Eye (tissue), 1 donor: Measurements from ENCODE around the gene ZEB2.

ENCODE experiments used
- DNase-seq: peaks from one replicate; pipeline ENCODE4 v3.0.0-alpha.2; 2015

Gene ZEB2

DNA sequence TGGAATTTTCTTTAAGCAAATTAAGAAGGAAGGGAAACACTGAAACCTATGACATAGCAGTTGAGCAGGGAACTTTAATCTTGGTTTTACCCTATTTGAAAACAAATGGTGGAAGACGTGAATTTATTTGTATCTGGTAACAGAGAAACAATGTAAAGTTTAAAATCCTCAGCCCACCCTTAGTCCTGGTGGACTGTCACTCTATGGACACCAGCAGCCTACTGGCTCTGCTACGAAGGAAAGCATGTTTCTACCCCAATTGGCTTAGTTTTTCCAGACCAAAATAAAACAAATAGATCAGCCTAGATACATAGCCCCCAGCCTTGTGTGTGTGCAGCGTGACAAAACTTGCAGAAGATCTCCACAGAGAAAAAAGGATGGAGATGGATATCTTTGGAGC is 7.4 kb downstream of the ZEB2 start:
- DNase-seq: peak; percentile 41

DNA sequence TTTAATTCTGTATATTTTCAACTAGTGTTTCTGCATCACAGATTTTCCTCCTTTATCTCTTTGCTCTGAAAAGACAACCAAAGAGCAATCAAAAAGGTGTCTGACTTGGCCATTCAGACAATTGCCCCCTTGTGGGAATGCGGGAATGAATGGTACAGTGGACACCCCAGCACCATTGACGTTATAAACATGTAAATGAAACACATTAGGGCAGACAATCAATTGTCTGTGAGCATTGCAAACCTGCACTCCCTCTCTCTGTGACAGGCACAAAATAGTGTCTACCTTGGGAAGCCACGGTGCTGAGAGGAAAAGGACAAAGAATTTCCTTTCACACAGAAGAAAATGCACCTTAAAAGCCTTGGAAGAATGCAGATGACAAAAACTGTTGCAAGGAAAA is 8.0 kb downstream of the ZEB2 start:
- no peak for DNase-seq

DNA sequence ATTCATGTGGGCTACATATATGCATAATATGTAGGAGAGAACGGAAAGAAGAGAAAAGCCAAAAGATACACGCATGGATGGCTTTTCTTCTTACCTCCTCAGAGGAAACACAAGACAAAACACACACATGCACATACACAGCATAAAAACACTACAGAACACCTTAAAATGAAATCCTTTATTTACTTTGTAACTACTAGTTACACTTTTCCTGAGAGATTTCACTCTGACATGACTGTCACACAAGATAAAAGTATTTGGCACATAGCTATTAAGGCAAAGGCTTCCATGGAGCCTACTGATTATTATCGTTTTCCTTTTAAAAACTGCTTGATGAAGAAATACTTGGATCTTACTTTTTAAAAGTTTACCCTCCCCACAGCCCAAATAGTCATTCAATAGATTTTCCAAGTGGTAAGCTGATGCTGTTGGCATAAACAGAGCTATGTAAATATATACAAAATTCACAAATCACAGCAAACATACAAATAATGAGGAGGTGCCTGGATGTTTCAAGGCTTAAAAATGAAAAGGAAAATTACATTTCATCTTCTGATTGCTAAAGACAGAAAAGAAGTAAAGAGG is 8.6 kb downstream of the ZEB2 start:
- no peak for DNase-seq

DNA sequence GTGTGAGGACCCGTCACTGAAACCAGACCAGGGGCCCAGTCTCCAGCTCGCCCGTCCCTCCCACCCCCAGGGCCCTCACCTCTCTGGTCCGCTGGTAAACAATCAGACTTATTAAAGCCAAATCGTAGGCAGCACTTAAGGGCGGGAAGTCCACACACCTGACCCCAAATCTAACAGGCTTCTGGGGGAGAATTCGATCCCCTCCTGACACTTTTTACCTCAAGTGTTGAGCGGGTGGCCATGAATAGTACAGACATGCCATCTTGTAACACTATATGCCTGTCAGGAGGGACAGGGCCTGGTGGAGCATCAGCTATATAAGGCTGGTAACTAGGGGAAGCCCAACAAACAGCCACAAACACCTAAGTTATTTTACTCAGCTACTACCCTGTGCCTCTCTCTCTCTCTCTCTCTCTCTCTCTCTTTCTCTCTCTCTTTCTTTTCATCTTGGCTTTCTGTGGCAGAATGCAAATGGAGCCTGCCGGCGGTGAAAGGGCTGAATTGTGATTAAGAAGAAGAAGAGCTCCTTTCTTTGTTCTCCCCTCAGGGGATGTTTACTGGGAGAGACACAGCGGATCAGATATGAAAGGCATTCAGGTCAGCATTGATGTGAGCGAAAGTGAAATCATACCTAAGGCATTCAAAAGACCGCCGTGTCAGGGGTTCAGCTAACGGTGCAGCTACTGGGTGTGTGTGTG is 9.5 kb downstream of the ZEB2 start:
- DNase-seq: peak; percentile 89

DNA sequence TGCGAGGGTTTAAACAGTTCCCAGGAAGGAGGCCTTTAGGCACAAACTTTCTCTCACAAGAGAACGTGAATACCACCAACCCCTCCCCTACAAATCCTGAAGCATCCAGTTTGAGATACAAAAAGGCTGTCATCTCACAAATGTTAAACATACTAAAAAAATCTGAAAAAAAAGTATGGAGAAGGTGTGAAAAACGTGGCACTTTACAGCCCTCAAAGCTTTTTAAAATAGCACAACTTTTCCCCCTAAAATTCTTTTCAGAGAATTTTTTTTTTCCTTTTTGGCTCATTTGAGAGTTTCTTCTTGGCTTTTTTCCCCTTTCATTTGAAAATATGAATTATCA is 10.1 kb downstream of the ZEB2 start:
- no peak for DNase-seq

DNA sequence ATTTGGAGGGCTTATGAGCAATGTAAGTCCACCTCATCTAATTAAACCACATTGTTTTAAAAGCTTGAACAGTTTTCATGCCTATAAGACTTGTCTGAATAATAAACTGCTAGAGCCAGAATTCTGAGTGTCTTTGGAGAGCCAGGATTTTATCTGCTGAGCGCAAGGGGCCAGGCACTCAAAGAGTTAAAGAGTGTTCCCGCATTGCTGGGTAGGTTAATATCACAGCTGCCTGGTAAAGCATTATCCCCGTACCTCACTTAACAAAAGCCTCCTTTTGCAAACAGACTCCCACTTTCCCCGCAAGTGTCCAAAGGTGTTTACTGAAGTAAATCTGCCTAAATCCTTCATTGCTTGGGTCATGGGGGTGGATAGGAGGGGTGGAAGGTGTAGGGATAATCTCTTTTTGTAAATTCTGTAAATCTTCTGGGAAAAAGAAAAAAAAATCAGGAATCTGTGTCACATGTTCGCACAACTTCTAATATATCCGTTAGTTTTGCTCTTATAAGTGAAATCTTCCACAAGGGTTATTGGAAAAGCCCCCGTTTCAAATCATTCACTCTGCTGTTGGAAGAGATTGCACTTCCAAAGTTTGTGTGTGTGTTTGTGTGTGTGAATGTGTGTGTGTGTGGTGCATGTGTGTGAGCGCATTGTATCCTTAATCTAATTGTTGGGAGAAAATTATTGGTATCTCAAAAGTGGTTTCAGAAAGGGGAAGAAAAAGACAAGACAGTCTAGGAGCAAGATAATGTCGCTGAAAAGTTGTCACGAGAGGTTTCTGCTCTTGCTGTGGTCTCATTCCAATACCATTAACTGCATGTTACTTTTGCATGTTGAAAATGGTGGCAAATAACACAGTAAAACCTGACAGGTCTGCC is 10.7 kb downstream of the ZEB2 start:
- DNase-seq: peak; percentile 71

DNA sequence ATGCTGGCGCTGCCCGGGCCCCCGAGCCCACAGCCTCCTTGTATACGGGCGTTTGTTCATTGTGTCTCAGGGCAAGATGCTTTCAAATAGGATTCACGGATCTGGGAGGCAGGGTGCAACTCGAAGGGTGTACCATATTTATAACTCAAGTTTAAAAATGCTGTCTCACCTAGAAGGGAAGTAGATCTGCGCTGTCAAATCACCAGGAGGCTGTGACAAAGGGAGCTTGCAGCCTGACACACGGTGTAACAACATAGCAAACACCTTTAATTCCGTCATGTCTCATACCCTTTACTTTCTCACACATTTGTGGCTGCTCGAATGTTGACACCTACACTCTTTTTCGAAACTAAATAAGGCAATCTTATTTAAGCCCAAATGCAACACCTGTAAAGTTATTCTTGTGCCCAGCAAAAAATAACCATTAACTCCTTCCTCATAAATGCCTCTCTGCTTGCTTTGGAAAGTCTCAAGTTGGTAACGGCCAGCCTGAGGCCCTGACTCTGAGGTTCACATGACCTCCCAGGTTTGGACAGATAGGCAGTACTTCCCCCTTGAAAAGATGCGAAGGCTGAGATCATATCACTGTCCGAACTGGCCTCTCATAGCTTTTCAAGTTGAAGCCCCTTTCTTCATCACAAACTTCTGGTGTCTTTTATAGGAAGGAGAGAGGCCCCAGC is 11.6 kb downstream of the ZEB2 start:
- peak; percentile 40 for DNase-seq

DNA sequence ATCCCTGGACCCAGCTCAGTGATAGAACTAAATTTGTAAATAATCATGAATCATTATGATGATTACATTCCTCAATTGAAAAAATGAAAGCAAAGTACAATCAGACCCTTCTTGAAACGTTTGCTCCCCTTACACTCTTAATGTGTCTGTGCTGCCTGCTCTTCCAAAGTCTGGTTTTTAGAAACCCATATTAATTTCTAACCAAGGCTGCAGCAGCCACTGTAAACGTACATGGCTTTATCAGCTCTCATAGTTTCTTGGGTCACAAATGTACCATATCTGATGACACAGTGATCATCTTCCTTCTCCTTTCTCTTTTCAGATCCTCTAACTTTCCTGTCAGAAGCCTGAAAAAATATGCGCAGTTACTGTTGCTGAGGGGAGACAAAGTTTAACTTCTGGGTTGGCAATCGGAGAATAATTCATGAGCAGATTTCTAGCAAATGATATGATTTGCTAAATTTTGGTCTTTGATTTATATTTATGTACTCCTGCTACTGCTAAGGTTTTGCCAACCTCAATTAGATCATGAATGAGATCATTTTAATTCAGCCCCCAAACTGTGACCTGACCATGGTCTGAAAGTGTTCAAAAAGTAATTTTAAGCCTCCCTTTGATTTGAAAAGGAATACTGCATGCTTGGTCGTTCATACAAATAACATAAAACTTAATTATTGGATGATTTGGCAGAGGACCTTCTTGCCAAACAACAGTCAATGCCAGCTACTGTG is 12.3 kb downstream of the ZEB2 start:
- peak; percentile 43 for DNase-seq

DNA sequence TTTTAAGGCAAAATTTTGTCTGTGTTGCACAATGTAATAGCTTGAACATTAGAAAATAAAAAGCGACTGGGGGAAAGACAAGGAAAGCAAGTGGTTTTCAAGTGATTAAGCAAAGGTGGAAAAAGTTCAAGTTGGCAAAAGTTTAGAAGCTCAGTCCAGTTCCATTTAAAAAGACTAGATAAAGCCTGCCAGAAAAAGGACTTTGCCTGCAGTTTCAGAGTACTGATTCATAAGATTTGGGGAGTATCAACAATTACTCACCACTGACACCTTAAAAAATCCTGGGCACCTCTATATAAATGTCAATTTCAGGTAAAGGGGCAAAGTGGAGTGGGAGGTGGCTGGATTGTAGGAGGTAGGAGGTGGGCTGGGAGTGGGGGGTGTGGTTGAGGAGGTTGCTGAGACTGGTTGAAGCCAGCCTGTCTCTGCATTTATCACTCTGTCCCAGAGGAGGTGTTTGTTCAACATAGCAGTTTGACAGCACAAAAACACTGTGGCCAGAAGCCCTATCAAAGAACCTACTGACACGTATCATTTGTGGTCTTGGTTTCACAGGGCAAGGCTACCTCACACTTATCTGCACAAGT is 14.6 kb downstream of the ZEB2 start:
- DNase-seq: peak; percentile 63

DNA sequence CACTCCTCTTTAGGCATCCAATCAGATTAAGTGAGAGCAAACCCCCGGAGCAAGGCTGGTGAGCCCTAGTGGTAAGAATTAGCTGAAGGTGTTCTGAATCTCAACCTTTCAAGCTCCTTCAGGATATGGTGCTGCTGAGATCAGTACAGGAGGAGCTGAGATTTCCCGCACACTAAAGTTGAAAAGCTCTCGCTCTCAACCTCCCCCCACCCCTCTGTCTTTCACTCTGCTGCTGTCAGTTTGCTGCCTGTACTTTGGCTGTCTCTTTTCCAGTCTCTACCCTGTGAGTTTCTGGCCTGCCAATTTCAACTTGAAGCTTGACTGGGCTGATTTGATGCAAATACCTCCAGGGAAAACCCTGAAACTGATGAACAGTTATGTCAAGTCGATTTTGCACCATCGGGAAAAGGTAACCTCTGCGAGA is 15.7 kb downstream of the ZEB2 start:
- DNase-seq: peak; percentile 89

DNA sequence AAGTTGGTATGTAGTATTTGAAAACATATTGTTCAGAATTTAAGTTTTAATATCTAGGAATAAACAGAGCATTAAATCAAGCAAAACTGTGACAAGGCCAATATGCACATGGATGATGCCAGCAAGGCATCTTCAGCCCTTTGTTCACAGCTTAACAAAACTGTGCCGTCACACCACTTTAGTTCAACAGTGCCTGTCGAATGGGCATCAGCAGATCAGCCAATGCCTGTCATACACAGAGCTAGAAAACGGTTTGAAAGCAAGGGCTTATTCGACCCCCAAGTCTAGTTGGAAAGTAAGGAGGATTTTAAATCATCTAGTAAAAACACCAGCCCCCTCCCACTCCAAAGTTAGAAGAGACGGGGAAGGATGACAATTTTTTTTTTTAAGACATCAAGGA is 16.7 kb downstream of the ZEB2 start:
- DNase-seq: peak; percentile 66

DNA sequence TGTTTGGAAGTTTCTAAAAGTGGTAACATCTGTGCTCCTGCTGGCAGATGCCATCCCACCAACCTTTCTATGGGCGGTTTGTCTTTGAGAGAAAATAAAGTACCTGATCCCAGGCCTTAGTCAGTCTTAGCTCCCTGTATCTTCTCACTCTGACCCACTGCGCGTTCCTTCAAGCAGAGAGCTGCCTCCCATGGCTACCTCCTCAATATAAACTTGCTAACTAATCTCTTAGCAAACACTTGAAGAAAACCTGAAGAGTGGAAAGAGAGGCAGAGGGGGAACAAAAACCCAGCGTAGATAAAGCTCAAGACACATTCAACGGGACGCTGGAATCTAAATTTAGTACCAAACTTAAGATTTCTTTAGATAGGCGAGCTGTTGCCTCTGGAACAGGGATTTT is 17.6 kb downstream of the ZEB2 start:
- DNase-seq: no peak

DNA sequence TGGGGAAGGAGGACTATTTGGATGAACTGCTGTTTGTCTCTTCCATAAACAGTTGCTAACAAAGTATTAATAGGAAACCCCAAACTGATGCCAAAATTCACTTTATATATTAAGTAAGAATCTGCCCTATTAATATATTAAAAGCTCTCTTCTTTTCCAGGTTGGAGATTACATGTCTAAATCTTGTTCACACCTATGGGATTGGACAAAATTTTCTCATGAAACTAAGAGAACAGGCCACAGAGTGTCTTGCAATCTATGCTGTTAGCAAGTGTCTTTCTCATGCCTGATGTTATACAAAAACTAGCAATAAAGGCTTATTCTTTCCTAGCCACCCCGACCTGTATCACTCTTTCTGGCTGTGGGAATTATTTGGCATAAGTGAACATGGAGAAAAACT is 18.3 kb downstream of the ZEB2 start:
- DNase-seq: no peak

DNA sequence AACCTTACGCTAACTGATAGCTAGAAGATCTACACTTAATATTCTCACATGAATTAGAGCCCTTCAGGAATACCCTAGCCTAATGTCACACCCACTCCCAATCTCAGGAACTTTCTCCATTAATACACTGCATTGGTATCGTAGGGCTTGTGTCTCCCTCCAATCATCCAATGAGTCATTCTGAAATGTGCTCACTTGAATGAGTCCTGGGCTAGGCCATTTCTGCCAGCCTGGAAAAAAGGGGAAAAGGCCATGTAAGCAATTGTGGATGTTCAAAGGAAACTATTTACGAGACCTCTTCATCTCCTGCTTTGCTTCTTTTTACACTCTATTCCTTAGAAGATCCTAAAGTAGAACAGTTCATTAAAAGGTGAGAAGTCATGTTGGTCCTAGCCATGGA is 18.8 kb downstream of the ZEB2 start:
- DNase-seq: peak; percentile 21

DNA sequence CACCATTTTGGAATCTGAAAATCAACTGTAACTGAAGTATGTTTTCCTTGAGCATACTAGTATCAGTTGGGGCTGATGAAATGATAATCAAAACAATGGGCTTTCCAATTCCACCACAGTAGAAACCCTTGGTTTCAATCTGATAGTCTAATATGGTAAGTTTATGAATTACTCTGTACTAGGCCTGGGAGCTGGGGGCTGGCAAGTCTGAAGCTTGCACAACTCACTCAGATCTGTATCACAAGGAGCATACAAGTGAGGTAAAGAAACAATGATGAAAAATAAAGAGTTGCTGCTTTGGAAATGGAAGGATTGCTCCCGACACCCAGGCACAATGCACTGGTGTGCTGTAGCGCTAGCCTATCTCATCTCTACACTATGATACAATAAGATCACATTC is 19.4 kb downstream of the ZEB2 start:
- DNase-seq: no peak

DNA sequence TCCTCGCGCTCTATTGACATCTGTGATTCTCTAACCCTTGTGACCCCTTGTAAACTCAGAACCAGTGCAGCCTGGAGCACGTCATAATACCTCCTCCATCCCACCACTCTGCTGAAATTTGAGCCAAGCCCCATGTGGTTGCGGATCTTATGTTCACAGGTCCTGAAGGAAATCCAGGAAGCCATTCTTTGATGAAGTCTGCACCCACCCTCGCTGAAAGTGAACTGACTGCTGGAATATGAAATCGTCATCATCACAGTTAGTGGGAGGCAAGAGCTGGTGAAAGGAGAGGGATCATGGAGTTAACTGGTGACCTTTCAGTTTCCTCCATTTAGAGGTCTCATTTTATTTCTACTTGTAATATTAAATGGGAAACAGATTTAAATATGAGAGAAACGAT is 21.6 kb downstream of the ZEB2 start:
- DNase-seq: peak; percentile 52

DNA sequence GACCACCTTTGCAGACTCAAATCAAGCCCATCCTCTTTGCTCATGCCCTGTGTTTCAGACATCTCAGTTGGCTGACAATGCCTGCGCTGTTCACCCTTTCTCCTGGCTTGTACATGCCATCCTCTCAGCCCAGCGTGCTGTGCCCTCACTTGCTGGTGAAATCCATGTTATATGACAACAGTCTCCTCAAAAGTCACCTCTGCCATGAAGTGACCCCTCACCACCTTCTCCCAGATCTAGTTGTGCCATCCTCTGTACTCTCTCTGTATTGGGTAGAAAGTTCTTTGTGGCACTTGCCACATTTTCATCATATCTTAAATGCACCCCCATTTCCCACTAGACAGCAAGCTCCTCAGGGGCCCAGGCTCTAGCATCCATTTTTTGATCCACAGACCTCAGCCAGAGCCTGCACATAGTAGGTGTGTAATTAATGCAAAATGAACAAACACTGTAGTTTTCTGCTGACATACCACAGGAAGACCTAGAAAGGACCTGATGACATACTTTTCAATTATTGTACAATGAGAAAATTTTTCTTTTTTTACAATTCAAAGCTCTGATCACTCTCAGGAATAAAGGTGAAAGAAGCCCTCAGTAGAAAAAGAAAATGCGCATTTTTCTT is 22.8 kb downstream of the ZEB2 start:
- DNase-seq: no peak

DNA sequence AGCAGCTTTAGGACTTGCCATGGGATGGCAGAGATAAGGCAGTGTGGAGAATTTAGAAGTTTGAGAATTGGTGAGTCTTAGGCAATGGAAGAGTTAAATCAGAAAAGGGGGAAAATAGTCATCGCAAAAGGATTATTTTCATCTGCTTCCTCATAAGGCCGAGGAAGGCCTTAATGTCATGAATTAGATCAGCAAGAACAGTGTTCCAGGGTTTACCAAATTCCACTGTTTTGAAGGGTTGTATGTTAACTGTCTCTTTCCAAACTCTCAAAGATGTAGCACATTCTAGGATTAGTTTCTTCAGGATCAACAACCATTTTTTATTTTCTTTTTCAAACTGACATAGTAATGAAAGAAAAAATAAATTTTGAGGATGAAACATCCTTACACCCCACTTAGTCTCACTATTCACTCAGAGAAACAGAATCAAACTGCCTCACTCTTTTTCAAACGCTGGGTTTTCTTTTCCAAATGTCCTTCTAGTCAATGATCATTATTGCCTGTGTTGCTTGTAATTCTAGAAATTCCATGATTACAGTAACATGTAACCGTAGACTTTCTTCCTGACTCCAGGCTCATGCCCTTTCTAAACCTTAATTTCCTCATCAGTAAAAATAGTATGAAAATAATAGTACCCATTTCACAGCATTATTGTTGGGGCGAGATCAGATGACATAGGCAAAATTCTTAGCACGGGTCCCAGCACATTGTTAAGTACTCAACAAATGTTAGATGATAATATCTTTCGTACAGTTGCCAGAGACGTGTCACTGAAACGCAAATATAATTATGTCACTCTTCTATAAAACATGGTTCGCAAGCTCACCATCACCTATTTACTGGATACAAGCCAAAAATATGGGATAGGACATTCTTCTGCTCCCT is 23.6 kb downstream of the ZEB2 start:
- DNase-seq: no peak

DNA sequence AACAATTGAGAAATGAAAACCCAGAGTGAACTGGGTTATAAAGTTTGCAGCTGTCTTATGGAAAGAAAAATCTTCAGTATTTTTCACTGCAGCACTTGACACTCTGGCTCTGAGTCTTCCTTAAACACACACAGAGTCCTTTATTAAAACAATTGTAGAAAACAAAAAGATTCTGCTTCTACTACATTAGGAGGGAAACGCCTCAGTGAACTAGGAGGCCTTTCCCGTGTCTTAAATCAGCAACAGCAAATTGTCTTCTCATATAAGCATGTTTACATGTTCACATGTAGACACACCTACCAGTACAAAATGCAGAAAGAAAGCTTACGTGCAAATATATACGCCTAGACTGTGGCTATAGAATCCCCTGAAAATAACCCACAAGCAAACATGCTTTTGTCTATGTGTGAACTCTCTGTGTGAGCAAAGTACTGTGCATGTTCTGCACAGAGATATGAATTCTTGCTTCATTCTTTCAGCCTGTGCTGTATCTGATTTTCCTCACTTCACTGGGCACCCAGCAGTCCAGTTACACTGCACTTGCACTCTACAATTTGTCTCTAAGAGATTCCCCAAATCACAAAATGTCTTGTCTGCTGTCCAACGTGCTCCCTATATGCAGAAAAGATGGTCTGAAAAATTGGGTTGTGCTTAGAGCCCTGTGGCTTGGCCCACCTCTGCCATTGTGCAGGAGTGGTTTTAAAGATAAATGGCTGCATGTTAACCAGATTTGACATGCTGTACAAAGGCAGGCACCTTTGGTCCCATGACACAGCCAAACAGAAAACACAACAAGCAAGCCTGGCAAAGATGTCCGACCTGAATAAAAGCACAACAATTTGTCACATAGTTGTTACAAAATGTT is 24.5 kb downstream of the ZEB2 start:
- peak; percentile 66 for DNase-seq
